HG03460 (cell line): ENCODE results near the gene GPATCH2L.

Experiments used
- ATAC-seq: cut with Tn5 transposase; IDR thresholded peaks from one replicate; pipeline ENCODE4 v1.9.1; 2021; ENCODE audit not compliant: unreplicated experiment

The GPATCH2L gene

GRCh38 chr14:76151398-76152332, at the start of gene GPATCH2L:
TSS of gene GPATCH2L (plus strand) at chr14:76151922. CDS start at chr14:76154364, 2,442 bp downstream.
- ATAC-seq = peak; percentile 84

GRCh38 chr14:76104802-76105355, 46.8 kb upstream of the GPATCH2L start:
- ATAC-seq = no peak

GRCh38 chr14:76106188-76106587, 45.5 kb upstream of the GPATCH2L start:
- no peak for ATAC-seq

- ATAC-seq = no peak
Measured at GRCh38 chr14:76109087-76109880, 42.4 kb upstream of the GPATCH2L start.

- ATAC-seq = no peak
Measured at GRCh38 chr14:76112889-76113624, 38.7 kb upstream of the GPATCH2L start.

GRCh38 chr14:76113691-76114090, 38.0 kb upstream of the GPATCH2L start:
- ATAC-seq = no peak

- ATAC-seq = no peak
Measured at GRCh38 chr14:76115010-76115422, 36.7 kb upstream of the GPATCH2L start.

- no peak for ATAC-seq
Measured at GRCh38 chr14:76117789-76118484, 33.8 kb upstream of the GPATCH2L start.

GRCh38 chr14:76118594-76118993, 33.1 kb upstream of the GPATCH2L start:
- no peak for ATAC-seq

GRCh38 chr14:76121089-76121748, 30.5 kb upstream of the GPATCH2L start:
- peak; percentile 70 for ATAC-seq

- no peak for ATAC-seq
Measured at GRCh38 chr14:76123426-76124225, 28.1 kb upstream of the GPATCH2L start.

GRCh38 chr14:76125511-76125910, 26.2 kb upstream of the GPATCH2L start:
- ATAC-seq = no peak

- ATAC-seq = no peak
Measured at GRCh38 chr14:76126076-76126475, 25.6 kb upstream of the GPATCH2L start.

- no peak for ATAC-seq
Measured at GRCh38 chr14:76129851-76130576, 21.7 kb upstream of the GPATCH2L start.

- no peak for ATAC-seq
Measured at GRCh38 chr14:76131071-76131965, 20.4 kb upstream of the GPATCH2L start.

- no peak for ATAC-seq
Measured at GRCh38 chr14:76133103-76133502, 18.6 kb upstream of the GPATCH2L start.

- ATAC-seq = no peak
Measured at GRCh38 chr14:76134231-76134630, 17.5 kb upstream of the GPATCH2L start.
